ENCODE results near the gene OSBPL6. TPM values are rescaled to one million over a fixed set of nuclear protein-coding genes. Genes with fewer than 3 reads are reported as not detected.

Gene OSBPL6
- total RNA-seq, 1 donor = 6.5 TPM

GRCh38 chr2:178266445-178266844 lies 72.1 kb downstream of the OSBPL6 start:
- TF ChIP-seq CTCF (IDR thresholded peaks at IDR 0.05; ENCODE audit: insufficient read depth, low read depth, low read length) = no peak
- H3K4me3 ChIP-seq (ENCODE audit: low read depth, low read length) = no peak overlapping the region
- DNase-seq (ENCODE audit: low read depth) = no peak

- TF ChIP-seq CTCF (IDR thresholded peaks at IDR 0.05; ENCODE audit: insufficient read depth, low read depth, low read length) = no peak
- no peak for DNase-seq (ENCODE audit: low read depth)
- no peak overlapping the region for H3K4me3 ChIP-seq (ENCODE audit: low read depth, low read length)
Observed at GRCh38 chr2:178267660-178268059, 73.3 kb downstream of the OSBPL6 start.

- no peak for TF ChIP-seq CTCF (IDR thresholded peaks at IDR 0.05; ENCODE audit: insufficient read depth, low read depth, low read length)
Observed at GRCh38 chr2:178268435-178268834, 74.1 kb downstream of the OSBPL6 start.

GRCh38 chr2:178269438-178270224 lies 75.3 kb downstream of the OSBPL6 start:
- H3K4me3 ChIP-seq (ENCODE audit: low read depth, low read length) = no peak overlapping the region
- TF ChIP-seq CTCF (IDR thresholded peaks at IDR 0.05; ENCODE audit: insufficient read depth, low read depth, low read length) = no peak
- DNase-seq (ENCODE audit: low read depth) = no peak

More at GRCh38 chr2:178268435-178268834, 74.1 kb downstream of the OSBPL6 start:
- H3K4me3 ChIP-seq (ENCODE audit: low read depth, low read length) = no peak overlapping the region
- no peak for DNase-seq (ENCODE audit: low read depth)

- TF ChIP-seq CTCF (IDR thresholded peaks at IDR 0.05; ENCODE audit: insufficient read depth, low read depth, low read length) = no peak
- no peak overlapping the region for H3K4me3 ChIP-seq (ENCODE audit: low read depth, low read length)
- no peak for DNase-seq (ENCODE audit: low read depth)
Observed at GRCh38 chr2:178270338-178270737, 76.0 kb downstream of the OSBPL6 start.

- DNase-seq (ENCODE audit: low read depth) = peak; percentile 14
- TF ChIP-seq CTCF (IDR thresholded peaks at IDR 0.05; ENCODE audit: insufficient read depth, low read depth, low read length) = no peak
- H3K4me3 ChIP-seq (ENCODE audit: low read depth, low read length) = no peak overlapping the region
Observed at GRCh38 chr2:178271094-178271493, 76.8 kb downstream of the OSBPL6 start.

All from fibroblast of villous mesenchyme (primary cell).